Prostate gland (tissue), 2 donors: Measurements from ENCODE around the gene NSMCE1. TPM values are rescaled to one million over a fixed set of nuclear protein-coding genes. Genes with fewer than 3 reads are reported as not detected.

Experiments
- DNase-seq: peaks from one replicate; pipeline ENCODE4 v3.0.0-alpha.2; 2019; ENCODE audit warnings: low spot score
- H3K27ac ChIP-seq, 2 donors: fragments of 200-600 bp; sonication (generic); 2 replicates each; pipeline ENCODE4 v1.5.1; 2017 to 2019
- H3K27me3 ChIP-seq: fragments of 200-600 bp; sonication (generic); replicated peaks from 2 replicates; pipeline ENCODE4 v1.5.1; 2019; ENCODE audit not compliant: insufficient read depth
- H3K36me3 ChIP-seq, 2 donors: fragments of 200-600 bp; sonication (generic); 1 replicate in 1 of 2; 2 replicates in 1 of 2; pipeline versions ENCODE4 v1.5.1 to v1.8.1; 2017 to 2019
- H3K4me1 ChIP-seq: fragments of 200-600 bp; sonication (generic); replicated peaks from 2 replicates; pipeline ENCODE4 v1.5.1; 2019
- H3K4me3 ChIP-seq, 2 donors: fragments of 200-600 bp; sonication (generic); 2 replicates each; pipeline ENCODE4 v1.5.1; 2017 to 2019
- H3K9me3 ChIP-seq: fragments of 200-600 bp; sonication (generic); 2 replicates; pipeline ENCODE4 v1.5.1; 2017
- POLR2A ChIP-seq: fragments of 450-650 bp; IDR thresholded peaks from one replicate; pipeline ENCODE4 v1.6.1; 2016; ENCODE audit warnings: antibody characterized with exemption, mild to moderate bottlenecking
- POLR2AphosphoS5 ChIP-seq: sonication (generic); formaldehyde crosslinking; IDR thresholded peaks from one replicate; pipeline ENCODE4 v1.6.1; 2017; ENCODE audit warnings: antibody characterized with exemption
- WGBS: methylation state at CpG from one replicate; pipeline ENCODE4 v1.1.5; 2018; 5-methylcytosine and 5-hydroxymethylcytosine counted together
- intact Hi-C: fragments of 100-400 bp; cut with DNase I; formaldehyde crosslinking; loops from one replicate; pipeline ENCODE4 v1.14.2; 2022
- total RNA-seq, 2 donors: library from RNA; depleted of rRNA; stranded (reverse); fragments of >200 nt; gene quantifications; one replicate each; pipeline ENCODE4 v1.1.0, GENCODE V29; 2016
- TF ChIP-seq, protein P1 (sequence below), 4 experiments: fragments of 200-600 bp in 2 of 4; fragments of 450-650 bp in 2 of 4; sonication (generic) in 2 of 4; IDR thresholded peaks; 1 replicate in 3 of 4; 2 replicates in 1 of 4; pipeline ENCODE4 v1.5.1; 2016 to 2019; ENCODE audit warnings: antibody characterized with exemption in 4 of 4, mild to moderate bottlenecking in 2 of 4, moderate library complexity in 2 of 4

Gene NSMCE1
- total RNA-seq, 2 donors from 2014 or later = 55.4 to 71.7 TPM

DNA sequence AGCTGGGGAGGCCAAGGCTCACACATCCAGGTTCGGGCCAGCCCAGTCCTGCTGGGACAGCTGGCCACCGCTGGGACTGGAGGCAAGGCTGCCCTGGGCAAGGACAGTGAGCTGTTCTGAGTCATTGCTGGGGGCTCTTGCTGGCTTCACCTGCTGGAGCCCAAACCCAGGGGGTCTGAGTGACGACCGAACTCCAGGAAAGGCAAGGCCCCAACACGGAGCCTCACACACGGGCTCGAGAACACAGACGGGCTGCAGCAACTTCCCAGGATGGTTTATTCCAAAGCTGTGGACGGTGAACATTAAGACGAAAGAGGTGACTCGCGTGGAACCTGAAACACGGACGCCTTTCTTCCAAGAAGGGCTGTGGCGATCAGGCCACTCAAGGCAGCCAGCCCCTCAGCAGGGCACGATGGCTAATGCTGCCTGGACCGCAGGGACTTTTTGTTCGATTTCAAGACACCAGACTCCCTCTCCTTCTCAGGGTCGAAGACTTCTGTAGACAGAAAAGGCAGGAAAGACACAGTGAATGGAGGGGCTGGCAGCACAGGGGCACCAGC, 43.8 kb downstream of the NSMCE1 start:
- no peaks in the 10 kb centered on the region for H3K36me3 ChIP-seq
- DNase-seq = no peak
- H3K4me3 ChIP-seq = no peak overlapping the region
- peaks cover 6% of the 10 kb centered on the region for H3K4me1 ChIP-seq
- intact Hi-C loops = no loop called here
- TF ChIP-seq POLR2AphosphoS5 (no peak), POLR2A (no peak)
- TF ChIP-seq, protein P1, sequence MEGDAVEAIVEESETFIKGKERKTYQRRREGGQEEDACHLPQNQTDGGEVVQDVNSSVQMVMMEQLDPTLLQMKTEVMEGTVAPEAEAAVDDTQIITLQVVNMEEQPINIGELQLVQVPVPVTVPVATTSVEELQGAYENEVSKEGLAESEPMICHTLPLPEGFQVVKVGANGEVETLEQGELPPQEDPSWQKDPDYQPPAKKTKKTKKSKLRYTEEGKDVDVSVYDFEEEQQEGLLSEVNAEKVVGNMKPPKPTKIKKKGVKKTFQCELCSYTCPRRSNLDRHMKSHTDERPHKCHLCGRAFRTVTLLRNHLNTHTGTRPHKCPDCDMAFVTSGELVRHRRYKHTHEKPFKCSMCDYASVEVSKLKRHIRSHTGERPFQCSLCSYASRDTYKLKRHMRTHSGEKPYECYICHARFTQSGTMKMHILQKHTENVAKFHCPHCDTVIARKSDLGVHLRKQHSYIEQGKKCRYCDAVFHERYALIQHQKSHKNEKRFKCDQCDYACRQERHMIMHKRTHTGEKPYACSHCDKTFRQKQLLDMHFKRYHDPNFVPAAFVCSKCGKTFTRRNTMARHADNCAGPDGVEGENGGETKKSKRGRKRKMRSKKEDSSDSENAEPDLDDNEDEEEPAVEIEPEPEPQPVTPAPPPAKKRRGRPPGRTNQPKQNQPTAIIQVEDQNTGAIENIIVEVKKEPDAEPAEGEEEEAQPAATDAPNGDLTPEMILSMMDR (IDR thresholded peaks at IDR 0.05) = no peak
- no peaks in the 10 kb centered on the region for H3K27me3 ChIP-seq
- H3K27ac ChIP-seq = no peak overlapping the region
- WGBS = 91% methylated on average over 19 of the region's 19 CpGs
- H3K9me3 ChIP-seq = no peaks in the 10 kb centered on the region

DNA sequence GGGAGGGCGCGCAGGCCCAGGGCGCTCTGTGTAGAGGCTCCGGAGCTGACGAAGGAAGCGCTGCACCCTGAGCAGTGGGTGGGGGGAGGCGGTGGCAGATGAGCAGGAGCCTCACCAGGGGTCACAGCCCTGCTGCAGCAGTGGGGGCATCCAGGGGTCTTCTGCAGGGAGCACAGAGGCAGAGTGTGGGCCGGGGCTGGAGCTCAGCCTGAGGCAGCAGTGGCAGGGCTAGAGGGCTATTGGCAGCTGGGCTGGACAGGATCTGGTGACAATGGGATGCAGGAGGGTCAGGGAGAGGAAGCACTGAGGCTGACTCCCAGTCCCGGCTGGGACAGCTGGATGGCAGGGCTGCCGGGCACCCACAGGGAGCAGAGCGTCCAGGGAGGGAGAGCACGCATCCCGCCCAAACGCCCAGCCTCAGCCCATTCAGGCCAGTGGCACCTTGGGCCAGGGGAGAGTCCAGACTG, 44.3 kb downstream of the NSMCE1 start:
- intact Hi-C loops = no loop called here
- H3K9me3 ChIP-seq = no peaks in the 10 kb centered on the region
- no peak overlapping the region for H3K27ac ChIP-seq
- H3K4me3 ChIP-seq = no peak overlapping the region
- WGBS = 93% methylated on average over 12 of the region's 14 CpGs
- no peaks in the 10 kb centered on the region for H3K36me3 ChIP-seq
- H3K4me1 ChIP-seq = peaks cover 6% of the 10 kb centered on the region
- no peak for DNase-seq
- TF ChIP-seq POLR2AphosphoS5 (no peak), POLR2A (no peak)
- TF ChIP-seq, protein P1 (IDR thresholded peaks at IDR 0.05) = no peak
- H3K27me3 ChIP-seq = no peaks in the 10 kb centered on the region

DNA sequence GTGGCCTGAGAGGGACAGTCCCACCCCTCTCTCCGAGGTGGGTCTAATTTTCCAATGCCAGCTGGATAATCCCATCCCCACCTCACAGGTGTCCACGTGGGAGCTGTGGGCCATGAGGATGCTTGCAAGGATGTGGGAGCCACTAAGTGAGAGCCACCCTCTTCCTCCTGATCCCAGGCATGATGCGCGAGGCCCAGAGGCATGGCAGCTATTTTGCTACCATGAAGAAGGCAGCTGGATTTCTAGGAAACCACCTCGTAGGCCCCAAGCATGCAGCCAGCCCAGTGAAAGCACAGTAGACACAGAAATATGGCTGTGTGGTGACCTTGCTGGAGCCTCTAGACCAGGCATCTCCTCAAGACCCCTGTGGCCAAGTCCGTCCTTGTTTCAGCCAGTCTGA, 44.9 kb downstream of the NSMCE1 start:
- Histone ChIP-seq H3K36me3 (no peaks in the 10 kb centered on the region), H3K27me3 (no peaks in the 10 kb centered on the region), H3K4me1 (peaks cover 6% of the 10 kb centered on the region), H3K9me3 (no peaks in the 10 kb centered on the region), H3K27ac (no peak overlapping the region), H3K4me3 (no peak overlapping the region)
- intact Hi-C loops = no loop called here
- 85% methylated on average over 6 of the region's 6 CpGs for WGBS
- no peak for DNase-seq
- no peak for TF ChIP-seq POLR2A
- no peak for TF ChIP-seq POLR2AphosphoS5
- TF ChIP-seq, protein P1 (IDR thresholded peaks at IDR 0.05) = no peak

DNA sequence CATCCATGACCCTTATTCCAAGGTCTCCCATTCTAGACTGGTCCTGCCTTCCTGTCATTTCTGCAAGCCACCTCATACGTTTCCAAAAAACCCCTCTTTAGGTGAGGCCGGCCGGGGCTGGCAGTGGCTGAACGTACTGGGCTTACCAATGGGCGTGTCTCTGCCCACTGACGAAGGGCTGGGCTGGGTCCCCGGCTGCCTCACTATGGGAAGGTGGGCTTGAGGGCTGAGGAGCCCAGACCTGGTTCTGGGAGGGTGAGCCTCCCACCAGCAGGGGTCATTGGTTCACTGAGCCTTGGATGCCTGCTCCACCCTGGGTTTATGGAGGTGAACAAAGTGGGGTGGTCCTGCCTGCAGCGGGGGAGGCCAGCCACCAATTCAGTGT, 45.4 kb downstream of the NSMCE1 start:
- TF ChIP-seq POLR2A (no peak), POLR2AphosphoS5 (no peak)
- TF ChIP-seq, protein P1 (IDR thresholded peaks at IDR 0.05) = no peak
- no peak overlapping the region for H3K4me3 ChIP-seq
- no peaks in the 10 kb centered on the region for H3K9me3 ChIP-seq
- H3K27me3 ChIP-seq = no peaks in the 10 kb centered on the region
- intact Hi-C loops = no loop called here
- no peak for DNase-seq
- H3K4me1 ChIP-seq = peaks cover 6% of the 10 kb centered on the region
- H3K27ac ChIP-seq = peak overlapping the region in 1 of 2 donors; percentile 34
- WGBS = 80% methylated on average over 6 of the region's 8 CpGs
- H3K36me3 ChIP-seq = no peaks in the 10 kb centered on the region
